GM18868 (cell line): ENCODE data around the gene PRRT4.

Experiments
- ATAC-seq: cut with Tn5 transposase; IDR thresholded peaks from one replicate; pipeline ENCODE4 v1.9.1; 2021; ENCODE audit warnings: mild to moderate bottlenecking, moderate library complexity; ENCODE audit not compliant: unreplicated experiment

PRRT4 gene

DNA sequence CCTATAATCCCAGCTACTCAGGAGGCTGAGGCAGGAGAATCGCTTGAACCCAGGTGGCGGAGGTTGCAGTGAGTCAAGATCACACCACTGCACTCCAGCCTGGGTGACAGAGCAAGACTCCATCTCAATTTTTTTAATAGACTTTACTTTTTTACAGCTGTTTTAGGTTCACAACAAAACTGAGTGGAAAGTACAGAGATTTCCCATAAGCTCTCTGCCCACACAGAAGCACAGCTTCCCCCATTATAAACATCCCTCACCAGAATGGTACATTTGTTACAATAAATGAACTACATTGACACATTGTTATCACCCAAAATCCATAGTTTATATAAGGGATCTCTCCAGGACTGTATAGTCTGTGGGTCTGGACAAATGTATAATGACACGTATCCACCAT lies 14.6 kb upstream of the PRRT4 start:
- ATAC-seq, result no peak

- ATAC-seq, result no peak
Observed at GRCh38 chr7:128374041-128374440, 12.6 kb upstream of the PRRT4 start.

GRCh38 chr7:128373606-128374005 lies 12.1 kb upstream of the PRRT4 start:
- no peak for ATAC-seq

DNA sequence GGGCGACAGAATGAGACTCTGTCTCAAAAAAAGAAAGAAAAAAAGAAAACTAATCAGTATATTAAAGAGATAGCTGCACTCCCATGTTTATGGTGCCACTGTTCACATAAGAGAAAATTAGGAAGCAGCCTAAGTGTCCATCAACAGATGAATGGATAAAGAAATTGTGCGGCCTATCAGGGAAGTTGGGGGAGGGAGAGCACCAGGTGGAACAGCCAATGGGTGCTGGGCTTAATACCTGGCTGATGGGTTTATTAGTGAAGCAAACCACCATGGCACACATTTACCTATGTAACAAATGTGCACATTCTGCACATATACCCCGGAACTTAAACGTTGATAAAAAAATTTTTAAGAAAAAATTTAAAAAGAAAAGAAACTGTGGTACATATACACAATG lies 9.0 kb upstream of the PRRT4 start:
- ATAC-seq, result no peak

DNA sequence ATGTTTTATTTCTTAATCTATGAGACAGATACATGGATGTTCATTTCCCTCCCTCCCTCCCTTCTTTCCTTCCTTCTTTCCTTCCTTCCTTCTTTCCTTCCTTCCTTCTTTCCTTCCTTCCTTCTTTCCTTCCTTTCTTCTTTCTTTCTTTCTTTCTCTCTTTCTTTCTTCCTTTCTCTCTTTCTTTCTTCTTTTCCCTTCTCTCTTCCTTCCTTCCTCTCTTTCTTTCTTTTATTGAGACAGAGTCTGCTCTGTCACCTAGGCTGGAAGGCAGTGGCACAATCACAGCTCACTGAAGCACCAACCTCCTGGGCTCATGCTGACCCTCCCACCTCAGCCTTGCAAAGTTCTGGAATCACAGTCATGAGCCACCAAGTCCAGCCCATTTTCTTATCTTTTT lies 5.5 kb upstream of the PRRT4 start:
- no peak for ATAC-seq

DNA sequence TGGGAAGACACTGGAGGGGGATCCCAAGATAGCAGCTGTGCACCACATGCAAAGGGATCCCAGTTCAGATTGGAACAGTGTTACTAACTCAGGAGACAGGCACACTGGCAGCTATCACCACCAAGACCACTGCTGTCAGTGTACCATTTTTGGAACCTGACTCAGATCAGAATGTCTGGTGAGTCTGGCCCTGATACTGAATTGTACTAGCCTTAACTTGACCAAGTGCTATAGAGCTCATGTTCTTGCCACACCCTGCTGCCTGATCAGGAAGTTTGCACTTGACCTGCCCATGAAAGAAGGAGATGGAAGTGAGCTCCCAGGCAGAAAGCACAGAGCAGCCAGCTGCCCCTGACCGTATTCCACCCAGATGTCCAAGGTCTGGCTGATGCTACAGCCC lies 4.8 kb upstream of the PRRT4 start:
- ATAC-seq, result no peak

DNA sequence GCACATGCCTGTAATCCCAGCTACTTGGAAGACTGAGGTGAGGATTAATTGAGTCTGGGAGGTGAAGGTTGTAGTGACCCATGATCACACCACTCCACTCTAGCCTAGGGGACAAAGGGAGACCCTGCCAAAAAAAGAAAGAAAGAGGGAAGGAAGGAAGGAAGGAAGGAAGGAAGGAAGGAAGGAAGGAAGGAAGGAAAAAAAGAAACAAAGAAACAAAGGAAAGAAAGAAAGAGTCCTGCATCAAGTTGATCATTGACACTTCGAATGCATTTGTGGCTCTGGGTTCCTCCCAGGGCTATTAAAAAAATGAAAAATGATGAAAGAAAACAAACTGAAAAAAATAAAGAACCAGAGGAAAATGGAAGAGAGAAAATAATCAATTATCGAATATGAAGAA lies 3.9 kb upstream of the PRRT4 start:
- no peak for ATAC-seq

DNA sequence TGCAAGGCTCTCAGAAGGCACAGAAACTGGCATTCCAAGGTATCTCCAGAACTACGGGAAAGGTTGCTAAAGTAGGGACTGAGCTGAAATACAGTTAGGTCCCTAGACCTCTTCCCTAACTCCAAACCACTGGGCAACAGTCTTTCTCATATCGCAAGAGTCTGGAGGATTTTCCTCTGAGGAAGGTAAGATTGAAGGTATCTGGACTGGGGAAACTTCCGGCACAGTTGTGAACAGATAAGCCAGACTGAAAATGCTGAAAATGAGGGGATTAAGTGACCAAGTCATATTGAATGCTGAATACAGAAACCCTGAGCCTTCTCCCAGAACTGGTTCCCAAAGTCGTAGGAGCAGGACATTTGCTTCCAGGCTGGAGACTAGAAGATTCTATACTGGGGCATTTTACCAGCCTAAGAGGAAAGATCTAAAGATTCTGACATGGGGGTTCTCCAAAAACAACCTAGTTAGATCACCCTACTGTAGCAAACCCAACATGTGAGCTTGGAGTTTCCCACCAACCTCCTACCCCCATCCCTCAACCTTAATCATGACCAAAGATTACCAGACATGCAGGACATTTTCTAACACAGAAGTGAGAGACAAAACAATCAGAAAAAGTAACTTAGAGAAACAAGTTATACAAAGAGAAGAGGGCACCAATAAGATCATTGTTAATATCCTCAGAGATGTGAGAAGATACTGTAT lies 2.8 kb upstream of the PRRT4 start:
- ATAC-seq, result no peak

GRCh38 chr7:128363261-128363721 lies 1.8 kb upstream of the PRRT4 start:
- no peak for ATAC-seq

GRCh38 chr7:128362670-128363069 lies 1.2 kb upstream of the PRRT4 start:
- ATAC-seq, result no peak

DNA sequence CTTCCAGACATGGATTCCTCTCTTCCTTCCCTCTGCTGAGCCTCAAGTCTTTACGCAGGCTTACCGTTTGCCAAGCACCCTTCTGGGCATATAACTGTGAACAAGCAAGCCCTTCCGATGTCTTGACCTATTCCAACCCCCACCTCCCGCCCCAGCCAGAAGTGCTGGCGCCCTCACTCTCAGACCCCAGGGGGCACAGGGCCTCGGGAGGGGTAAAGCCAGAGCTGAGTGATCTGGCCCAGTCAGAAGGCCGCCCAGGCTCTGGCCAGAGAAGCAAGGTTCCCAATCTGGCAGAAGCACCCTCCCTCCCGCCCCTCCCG lies 1.2 kb downstream of the PRRT4 start:
- ATAC-seq, result no peak

DNA sequence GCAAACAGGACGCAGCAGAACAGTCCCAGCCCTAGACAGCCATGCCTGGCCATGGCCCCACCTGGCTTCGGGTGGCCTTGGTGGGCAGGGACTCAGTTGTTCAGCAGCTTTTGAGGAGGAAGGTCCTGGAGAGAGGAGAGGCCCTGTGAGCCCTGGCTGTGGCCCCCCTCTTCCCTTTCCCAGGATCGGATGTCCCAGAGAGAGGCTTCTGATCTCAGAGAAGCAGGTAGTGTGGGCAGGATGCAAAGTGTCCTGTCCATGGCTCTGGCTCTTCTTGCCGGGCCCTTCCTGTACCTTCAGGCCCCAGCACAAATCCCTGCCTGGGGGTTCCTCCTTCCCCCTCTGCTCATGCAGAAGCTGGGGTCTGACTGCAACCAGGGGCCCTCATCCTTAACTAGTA lies 1.6 kb downstream of the PRRT4 start:
- no peak for ATAC-seq

- ATAC-seq, result no peak
Observed at GRCh38 chr7:128359336-128359735, 2.2 kb downstream of the PRRT4 start.

- ATAC-seq, result no peak
Observed at GRCh38 chr7:128358233-128358632, 3.3 kb downstream of the PRRT4 start.

- ATAC-seq, result no peak
Observed at GRCh38 chr7:128357217-128357613, 4.3 kb downstream of the PRRT4 start.

DNA sequence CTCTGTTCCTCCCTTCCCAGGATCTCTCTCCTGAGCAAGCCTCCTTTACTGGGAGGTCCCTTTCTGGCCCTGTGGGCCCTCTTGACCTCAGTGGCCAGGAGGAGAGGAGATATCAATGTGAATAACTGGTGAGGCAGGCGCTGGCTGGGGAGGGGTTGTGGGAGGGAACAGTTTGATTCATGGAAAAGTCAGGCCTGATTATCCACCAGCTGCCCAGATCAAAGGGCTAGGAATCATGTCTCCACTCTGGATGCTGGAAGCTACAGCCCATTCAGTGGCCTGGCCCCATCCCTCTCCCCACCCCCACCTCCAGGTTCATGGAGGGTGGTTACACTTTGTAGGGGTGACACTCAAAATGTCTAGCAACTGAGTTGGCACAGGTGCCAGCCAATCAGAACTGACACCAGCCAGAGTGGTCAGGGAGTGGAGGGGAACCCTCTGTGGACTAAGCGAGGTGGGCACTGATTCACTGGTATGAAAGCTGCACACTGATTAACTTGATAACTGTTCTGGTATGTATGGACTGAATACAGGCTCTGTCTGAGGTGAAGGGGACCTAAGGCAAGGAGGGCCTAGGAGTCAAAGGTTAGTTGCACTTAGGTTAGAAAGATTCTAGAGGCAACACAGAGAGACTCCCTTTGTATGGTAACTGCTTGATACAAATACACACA lies 4.8 kb downstream of the PRRT4 start:
- no peak for ATAC-seq

- ATAC-seq, result no peak
Observed at GRCh38 chr7:128353610-128354009, 7.9 kb downstream of the PRRT4 start.

DNA sequence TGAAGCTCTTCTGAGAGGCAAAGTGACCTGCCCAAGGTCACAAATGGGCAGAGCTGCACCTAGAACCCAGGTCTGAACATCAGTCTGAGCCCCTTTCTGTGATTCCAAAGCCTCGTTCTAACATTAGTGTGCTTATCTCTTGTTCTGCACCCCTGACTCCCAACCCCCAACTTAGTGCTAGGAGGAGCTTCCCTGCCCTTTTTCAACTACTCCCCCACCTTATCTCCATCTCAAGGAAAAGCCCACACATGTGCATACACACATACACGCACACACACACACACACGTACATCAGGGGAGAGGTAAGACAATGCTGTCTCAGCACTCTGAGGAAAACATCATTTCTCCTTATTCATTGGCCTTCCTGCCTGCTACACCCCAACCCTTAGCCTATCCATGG lies 8.3 kb downstream of the PRRT4 start:
- ATAC-seq, result no peak

DNA sequence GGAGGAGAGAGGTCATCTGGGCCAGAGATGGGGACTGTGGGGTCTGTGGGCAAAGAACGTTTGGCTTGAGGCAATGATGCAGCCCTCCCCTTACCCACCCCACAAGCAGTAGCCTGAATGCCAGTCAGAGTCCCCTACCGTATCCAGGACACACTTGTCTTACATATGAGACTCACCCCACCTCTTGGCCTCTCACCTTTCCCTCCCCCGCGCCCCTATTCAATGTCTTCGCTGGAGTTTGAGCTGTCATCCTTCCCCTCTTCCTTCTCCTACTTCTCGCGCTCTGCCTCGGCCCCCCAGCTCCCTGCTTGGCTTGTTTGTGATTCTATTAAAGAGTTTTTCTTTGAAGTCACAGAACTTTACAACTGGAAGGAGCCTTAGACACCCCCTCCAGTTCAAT lies 8.9 kb downstream of the PRRT4 start:
- ATAC-seq, result no peak

GRCh38 chr7:128352153-128352537 lies 9.3 kb downstream of the PRRT4 start:
- ATAC-seq, result no peak

DNA sequence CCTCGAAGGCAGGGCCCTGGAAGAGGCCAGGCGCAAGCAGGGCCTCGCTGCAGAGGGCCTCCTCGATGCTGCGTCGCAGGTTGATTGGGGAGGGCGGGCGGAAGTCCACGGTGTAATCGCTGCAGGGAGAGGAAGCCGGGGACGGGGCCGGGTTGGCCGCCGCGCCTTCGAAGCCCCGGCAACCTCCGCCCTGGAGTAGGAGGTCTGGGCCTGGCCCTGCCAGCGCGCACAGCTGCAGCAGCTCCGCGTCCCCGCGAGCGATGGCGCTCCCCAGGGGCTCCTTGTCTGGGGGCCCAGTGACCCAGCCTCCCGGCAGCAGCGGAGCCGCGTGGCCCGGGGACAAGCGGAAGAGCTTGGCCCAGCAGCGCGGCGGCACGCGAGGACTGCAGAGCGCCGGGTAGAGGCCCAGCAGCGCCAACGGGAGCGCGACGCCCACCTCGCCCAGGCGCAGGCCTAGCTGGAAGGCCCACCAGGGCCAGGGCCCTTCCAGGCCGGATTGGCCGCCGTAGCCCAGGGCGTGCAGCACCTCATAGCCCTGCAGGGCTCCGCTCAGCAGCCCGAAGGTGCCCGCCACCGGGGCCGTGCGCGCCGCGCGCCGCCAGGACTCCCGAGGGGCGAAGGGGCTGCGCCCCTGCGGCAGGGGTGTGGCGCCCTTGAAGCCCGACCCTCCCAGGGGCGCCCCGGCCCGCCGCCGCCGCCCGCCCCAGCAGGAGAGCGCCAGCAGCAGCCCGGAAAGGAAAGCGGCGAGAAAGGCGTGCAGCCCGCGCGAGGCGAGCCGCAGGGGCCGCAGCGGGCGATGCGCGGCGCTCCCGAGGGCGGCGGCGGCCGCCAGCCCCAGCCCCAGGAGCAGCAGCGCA lies 10.0 kb downstream of the PRRT4 start:
- no peak for ATAC-seq

- ATAC-seq, result no peak
Observed at GRCh38 chr7:128350708-128351295, 10.7 kb downstream of the PRRT4 start.
